GM12872 (cell line): ENCODE results near the gene GTF2A1.

Experiments
- CTCF ChIP-seq: IDR thresholded peaks from 3 replicates; pipeline ENCODE4 v1.5.1; 2011; ENCODE audit warnings: low read depth, mild to moderate bottlenecking, low read length, moderate library complexity; ENCODE audit not compliant: insufficient read depth

Gene GTF2A1

GRCh38 chr14:81208489-81208888 is 12.3 kb downstream of the GTF2A1 start:
- TF ChIP-seq CTCF = no peak

GRCh38 chr14:81206115-81206514 is 14.6 kb downstream of the GTF2A1 start:
- TF ChIP-seq CTCF = no peak

- TF ChIP-seq CTCF = no peak
Observed at GRCh38 chr14:81205639-81206038, 15.1 kb downstream of the GTF2A1 start.

GRCh38 chr14:81200054-81200453 is 20.7 kb downstream of the GTF2A1 start:
- TF ChIP-seq CTCF = no peak

- no peak for TF ChIP-seq CTCF
Observed at GRCh38 chr14:81199084-81199483, 21.7 kb downstream of the GTF2A1 start.

- TF ChIP-seq CTCF = no peak
Observed at GRCh38 chr14:81198651-81199050, 22.1 kb downstream of the GTF2A1 start.

- no peak for TF ChIP-seq CTCF
Observed at GRCh38 chr14:81193924-81194633, 26.7 kb downstream of the GTF2A1 start.
